Medulla oblongata (tissue), 1 donor: ENCODE data around the gene GAB2.

ENCODE experiments used
- DNase-seq: peaks from one replicate; pipeline ENCODE4 v3.0.0-alpha.2; 2015; ENCODE audit errors: extremely low spot score

Gene GAB2

GRCh38 chr11:78400702-78401101 is 16.9 kb downstream of the GAB2 start:
- no peak for DNase-seq

GRCh38 chr11:78400116-78400515 is 17.5 kb downstream of the GAB2 start:
- no peak for DNase-seq

DNA sequence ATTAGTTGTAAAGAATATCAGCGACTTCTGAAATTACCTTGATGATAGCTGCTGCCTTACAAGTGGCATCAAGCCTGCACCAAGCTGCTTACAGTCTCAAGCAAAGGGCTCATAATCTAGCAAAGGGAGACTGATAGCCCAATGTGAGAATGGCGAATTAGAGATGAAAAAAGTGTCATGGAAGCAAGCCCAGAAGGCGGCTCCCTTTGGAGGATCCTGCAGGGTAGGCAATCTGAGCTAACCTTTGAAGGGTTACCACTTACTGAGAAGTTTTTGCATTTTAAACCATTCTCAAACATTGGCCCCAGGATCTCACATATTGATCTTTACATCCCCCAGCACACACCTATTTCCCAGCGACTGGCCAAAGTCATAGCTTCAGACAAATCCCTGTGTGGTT is 18.5 kb downstream of the GAB2 start:
- DNase-seq: no peak

DNA sequence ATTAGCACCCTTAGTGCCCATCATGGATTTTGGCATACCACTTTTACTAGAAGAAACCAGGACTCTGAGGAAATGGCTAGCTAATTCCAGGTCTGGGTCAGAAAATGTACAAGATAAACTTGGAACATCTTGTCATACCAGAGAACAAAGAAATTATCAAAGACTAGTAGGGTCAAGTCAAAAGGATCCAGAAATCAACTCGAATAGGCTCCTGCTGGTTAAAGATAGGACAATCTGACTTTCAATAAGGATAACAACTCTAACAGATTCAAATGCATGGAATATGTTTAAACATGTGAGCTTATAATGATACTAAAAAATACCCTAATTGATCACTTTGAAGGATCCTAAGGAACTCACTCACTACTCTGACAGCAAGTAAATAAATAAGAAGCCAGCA is 18.9 kb downstream of the GAB2 start:
- DNase-seq: no peak

DNA sequence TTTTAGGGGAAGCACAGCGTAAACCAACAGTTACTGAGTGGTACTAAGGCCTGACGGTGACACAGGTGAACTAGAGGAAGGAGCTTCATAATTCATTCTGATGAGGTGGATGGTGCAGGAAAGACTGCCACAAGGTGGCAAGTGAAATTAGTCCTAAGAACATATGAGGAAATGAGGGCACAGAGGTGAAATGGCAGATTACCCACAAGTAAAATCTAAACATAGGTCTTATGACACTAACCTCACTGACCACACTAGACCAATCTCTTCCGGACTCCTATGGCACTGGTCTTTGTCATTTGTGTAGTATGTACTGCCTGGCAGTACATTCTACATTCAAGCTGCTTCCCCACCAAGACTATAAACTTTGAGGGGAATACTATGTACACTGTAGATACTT is 20.2 kb downstream of the GAB2 start:
- no peak for DNase-seq

DNA sequence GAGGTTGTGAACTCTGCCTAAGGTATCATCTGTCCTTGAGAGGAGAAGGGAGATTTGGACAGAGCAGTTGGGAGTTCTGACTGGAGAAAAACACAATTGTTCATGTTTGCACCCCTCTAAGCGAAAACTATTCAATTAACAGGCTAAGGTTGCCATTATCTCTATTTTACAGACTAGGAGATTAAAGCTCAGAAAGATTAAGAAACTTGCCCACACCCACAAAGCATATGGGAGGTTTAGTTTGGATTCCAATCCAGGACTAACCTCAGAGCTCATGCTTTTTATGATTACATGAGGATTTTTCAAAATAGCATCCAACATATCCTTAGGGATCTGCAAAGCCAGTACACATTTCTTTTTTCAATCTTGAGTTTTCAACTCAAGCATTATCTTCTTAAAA is 22.0 kb downstream of the GAB2 start:
- DNase-seq: no peak

DNA sequence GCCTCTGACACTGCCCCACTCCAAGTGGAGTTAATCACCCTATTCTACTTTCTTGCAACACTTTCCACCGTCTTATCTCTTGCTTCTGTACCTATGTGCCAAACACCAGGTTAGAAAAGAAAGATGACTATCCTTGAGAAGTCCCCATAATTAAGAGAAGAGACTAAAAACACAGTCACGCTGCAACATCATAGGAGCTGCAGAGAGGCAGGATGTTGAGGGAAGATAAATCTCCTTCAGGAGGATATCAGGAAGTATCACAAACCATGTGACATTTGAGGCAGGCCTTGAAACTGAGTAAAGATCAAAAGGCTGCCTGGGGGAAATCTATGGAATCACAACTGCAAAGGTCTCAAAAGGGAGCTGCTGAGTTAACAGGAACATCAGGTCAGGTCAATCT is 24.8 kb downstream of the GAB2 start:
- DNase-seq: no peak

DNA sequence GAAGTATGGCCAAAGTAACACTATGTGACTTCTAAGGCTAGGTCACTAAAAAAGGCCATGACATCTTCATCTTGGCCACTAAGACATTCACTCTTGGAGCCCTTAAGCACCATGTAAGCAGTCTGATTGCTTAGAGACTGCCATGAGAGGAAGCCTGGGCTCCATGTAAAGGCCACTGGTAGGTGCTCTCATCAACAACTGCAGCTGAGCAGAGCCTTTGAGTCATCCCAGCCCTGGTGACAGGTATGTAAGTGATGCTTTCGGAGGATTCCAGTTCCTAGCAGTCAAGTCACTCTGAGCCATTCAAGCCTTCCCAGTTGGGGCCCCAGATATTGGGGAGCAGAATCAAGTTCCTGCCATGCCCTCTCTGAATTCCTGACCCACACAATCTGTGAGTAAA is 26.2 kb downstream of the GAB2 start:
- no peak for DNase-seq

- DNase-seq: no peak
These were observed 26.8 kb downstream of the GAB2 start for GRCh38 chr11:78390809-78391208.

GRCh38 chr11:78386215-78386941 is 31.2 kb downstream of the GAB2 start:
- DNase-seq: no peak

DNA sequence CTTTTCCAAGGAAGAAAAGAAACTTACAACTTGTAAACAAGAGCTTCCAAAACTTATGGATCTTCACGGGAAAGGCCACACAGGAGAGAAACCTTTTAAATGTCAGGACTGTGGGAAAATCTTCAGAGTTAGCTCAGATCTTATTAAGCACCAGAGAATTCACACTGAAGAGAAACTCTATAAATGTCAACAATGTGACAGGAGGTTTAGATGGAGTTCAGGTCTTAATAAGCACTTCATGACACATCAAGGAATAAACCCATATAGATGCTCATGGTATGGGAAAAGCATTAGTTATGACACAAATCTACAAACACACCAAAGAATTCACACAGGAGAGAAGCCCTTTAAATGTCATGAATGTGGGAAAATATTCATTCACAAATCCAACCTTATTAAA is 32.4 kb downstream of the GAB2 start:
- DNase-seq: no peak

DNA sequence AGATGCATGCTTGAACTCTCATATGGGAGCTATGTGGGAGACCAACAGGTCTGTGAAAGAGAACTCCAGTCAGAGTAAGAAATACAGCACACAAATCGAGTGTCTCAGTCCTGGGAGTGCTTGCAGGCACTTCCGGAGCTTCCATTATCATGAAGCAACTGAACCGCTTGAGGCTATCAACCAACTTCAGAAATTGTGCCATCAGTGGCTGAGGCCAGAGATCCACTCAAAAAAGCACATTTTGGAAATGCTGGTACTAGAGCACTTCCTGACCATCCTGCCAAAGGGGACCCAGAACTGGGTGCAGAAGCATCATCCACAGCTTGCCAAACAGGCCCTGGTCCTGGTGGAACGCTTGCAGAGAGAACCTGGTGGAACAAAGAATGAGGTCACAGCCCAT is 33.4 kb downstream of the GAB2 start:
- no peak for DNase-seq

DNA sequence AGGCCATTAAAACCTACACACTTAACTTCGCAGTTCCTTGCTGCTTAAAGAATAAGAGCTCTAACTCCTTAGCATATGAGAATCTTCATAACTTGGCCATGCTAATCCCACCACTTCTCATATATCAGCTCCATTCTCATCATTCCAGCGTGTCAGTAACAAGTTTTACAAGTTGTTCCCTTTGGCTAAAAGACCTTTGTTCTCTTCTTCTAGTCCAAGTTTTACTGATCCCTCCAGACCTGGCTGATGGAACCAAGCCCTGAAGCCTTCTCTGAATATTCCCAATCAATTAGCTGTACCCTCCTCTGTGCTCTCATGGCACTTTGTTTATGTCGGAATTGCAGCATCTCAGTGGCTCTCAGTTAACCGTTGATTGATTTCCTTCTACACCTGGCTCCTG is 35.8 kb downstream of the GAB2 start:
- DNase-seq: no peak

DNA sequence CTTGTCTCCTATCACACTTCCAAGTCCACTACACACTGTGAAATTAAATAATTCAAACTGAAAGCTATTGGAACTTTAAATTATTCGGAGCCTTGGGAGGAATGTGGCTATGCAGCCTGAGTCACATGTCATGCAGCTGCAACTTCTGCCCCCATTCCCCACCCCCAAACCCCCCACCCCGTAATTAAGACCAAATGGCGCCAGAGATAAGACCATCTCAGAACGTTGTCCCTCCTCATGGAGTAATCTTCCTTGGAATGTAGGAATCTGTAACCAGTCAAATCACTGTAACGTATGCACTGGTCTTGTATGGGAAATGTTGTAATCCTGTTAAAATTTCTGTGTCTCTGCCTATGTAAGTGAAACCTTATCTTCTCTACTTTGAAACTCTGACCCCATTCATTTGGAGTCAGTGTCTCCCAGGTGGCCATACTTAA is 37.0 kb downstream of the GAB2 start:
- DNase-seq: no peak

DNA sequence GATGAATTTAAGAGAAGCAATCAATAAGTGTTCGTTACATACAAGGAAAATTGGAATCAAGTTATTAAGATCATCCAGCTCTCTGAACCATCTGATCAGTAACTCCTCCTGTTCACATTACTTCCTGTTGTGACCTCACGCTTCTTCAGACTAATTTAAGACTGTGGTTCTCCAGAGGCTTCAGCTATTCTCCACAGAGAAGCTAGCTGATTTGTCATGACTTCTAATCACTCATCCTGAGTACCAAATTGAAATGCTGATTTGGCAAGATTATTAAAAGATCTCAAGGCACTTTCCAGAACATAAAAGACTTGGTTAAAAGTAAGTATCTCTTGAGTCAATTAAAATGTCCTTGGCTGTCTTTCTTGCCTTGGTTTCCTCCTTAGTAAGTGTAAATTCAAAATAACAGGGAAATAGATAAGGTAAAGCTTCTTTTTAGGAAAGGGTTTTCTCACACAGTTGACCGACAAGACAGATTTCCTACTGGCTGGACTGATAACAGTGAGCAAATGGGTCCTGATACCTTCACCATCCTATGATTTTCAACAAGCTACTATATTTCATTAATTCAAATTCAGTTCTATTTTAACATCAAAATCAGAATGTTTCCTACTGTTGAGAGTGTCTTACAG is 38.5 kb downstream of the GAB2 start:
- DNase-seq: peak; percentile 58

- DNase-seq: no peak
These were observed 39.8 kb downstream of the GAB2 start for GRCh38 chr11:78377625-78378418.

- no peak for DNase-seq
These were observed 40.8 kb downstream of the GAB2 start for GRCh38 chr11:78376858-78377257.

- no peak for DNase-seq
These were observed 42.7 kb downstream of the GAB2 start for GRCh38 chr11:78374917-78375316.

DNA sequence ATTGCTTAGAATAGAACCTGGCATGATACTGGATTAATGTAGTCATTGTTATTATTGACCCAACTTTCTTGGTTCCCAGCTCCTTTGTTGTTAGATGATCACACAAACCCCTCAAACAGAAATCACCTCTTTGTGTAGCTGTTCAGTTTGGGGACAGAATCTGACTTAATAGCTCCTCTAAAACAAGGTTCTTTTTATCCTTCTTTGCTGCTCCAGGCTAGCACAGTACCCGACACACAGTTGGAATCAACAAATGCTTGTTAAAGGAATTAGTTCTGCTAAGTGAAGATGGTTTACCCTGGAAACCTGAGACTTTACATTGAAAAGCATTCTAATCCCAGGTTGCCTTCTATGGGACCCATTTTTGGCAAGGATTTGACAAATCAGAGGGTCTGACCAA is 43.9 kb downstream of the GAB2 start:
- peak; percentile 50 for DNase-seq

- no peak for DNase-seq
These were observed 45.4 kb downstream of the GAB2 start for GRCh38 chr11:78372114-78372768.

DNA sequence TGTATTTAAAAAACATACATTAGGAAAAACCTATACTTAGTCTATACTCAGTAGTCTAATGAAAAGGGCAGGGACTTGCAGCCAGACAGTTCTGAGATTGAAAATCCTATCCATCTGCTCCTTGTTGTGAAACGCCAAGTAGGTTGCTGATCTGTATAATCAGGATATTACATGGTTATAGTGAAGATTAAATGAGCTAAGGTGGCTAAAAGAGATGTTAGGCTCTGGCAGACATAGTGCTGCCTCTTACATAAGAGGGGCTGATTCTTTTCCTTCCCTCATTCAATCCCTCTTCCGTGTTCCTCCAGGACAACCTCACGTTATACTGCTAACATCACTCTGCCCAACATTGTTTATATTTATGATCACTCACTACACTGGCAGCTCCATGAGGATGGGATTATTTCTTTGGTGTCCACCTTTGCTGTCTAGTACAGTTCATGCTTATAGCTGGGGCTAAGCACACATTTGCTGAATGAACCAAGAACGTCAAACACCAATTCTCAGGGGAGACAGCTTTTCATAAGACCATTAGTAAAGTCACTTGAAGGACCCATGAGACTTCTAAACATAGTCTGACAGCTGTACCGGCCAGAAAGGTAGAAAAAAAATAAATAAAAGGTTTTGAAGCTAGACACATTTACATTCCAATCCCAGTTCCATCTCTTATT is 46.3 kb downstream of the GAB2 start:
- DNase-seq: no peak
